Measurements from ENCODE around the gene ARSD.

GRCh38 chrX:2921193-2921592 is 7.9 kb downstream of the ARSD start:
- TF ChIP-seq CTCF (IDR thresholded peaks at IDR 0.05) (no peak), POLR2AphosphoS5 (IDR thresholded peaks at IDR 0.05) (no peak)
